HTERT RPE-1 (cell line): ENCODE results near the gene UGT2B11.
"Not testable (repeated sequence)": the region's sequence is repeated elsewhere in the genome, so short reads cannot be mapped to it uniquely, and the experiment has no call there.

Experiments used
- in situ Hi-C: fragments of 300-500 bp; cut with MboI; formaldehyde crosslinking; loops from 4 replicates; pipeline ENCODE4 v1.14.3; 2020; ENCODE audit warnings: low sequenced_read_pairs

Gene UGT2B11

DNA sequence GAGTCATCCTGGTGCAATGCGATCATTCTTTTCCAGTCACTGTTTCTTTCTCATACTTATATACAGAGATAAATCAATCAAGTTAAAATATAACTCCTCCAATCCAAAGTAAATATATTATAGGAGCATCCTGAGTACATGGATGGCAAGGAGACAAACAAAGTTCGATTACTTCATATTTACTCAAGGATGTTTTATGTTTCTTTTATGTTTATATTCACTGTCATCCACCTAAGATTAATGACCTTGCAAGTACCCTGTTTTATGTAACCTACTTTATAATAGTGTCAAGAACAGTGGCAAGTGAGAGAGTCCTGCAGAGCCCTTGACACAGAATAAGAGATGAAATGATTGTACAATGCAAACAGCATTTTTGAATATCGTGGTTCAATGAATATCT is at the start of gene UGT2B11:
Gene UGT2B11, minus strand, starts transcription at position 33 of the 400 bp plus-strand sequence. Its CDS starts 26 bp downstream, at position 7.
- in situ Hi-C loops: no loop called here

GRCh38 chr4:69253147-69253772 is 38.7 kb upstream of the UGT2B11 start:
- in situ Hi-C loops: not testable (repeated sequence)

GRCh38 chr4:69250884-69251283 is 36.3 kb upstream of the UGT2B11 start:
- in situ Hi-C loops: not testable (repeated sequence)

GRCh38 chr4:69242562-69243240 is 28.2 kb upstream of the UGT2B11 start:
- in situ Hi-C loops: not testable (repeated sequence)

GRCh38 chr4:69241746-69242145 is 27.2 kb upstream of the UGT2B11 start:
- in situ Hi-C loops: not testable (repeated sequence)

- in situ Hi-C loops: not testable (repeated sequence)
These were observed 26.2 kb upstream of the UGT2B11 start for GRCh38 chr4:69240787-69241186.

DNA sequence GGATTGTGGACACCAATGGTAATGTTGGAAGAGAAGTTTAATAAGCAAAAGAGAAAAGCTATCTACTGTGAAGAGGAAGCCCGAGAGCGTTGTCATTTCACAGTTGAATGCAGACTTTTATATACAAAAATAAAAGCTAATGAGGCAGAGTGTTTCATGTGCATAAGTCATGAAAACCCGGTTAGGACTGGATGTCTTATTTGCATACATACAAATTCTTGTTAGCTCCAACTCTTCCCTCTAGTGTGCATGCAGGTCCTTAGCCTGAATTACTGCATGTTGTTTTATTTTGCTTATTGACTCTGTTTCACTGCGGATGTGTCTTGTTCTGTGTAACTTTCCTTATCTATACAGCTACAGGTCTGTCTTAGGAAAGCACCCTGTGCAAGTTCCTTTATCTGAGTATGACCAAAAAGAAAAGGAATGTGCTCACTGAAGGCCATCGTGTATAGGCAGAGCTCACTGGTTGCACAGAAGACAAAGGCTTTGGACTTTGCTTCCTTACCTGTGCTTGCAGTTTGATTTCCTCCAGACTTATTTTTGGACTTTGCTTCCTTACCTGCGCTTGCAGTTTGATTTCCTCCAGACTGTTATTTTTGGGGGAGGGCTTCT is 25.1 kb upstream of the UGT2B11 start:
- in situ Hi-C loops: no loop called here

GRCh38 chr4:69239092-69239491 is 24.5 kb upstream of the UGT2B11 start:
- in situ Hi-C loops: no loop called here

DNA sequence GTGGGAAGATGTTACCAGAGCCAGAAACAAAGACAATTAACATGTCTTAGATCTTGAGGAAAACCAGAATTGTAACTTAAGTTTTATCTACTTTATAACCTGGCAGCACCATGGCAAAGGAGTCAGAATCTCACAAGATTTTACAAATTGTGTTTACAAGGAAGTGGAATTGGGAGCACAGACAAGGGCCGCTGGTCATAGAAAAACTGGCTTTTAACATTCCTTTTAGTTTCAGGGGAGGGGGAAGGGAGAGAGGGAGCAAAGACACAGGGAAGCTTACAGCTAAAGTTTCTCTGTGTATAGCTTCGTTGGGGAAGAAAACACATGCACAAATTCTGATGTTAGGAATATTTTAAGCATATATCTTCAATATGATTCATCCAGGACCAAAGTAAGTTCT is 10.3 kb upstream of the UGT2B11 start:
- in situ Hi-C loops: no loop called here

DNA sequence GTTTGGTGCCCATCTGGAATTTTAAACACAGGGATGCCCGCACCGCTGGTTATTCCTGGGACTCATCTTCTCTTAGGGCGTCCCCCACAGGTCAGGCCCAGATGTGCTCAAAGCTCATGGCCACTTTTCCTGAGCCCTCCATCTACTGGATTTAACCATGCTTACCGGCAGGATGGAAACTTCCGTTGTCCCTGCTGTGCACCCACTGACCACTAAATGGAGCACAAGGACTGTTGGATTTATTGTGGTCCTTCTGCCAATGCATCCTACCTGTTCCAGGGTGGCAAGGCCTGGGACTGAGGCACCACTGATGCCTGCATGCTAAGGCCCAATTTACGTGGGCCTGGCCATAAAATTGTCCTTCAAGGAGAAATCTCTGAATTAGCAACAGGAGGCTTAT is 8.7 kb upstream of the UGT2B11 start:
- in situ Hi-C loops: not testable (repeated sequence)

DNA sequence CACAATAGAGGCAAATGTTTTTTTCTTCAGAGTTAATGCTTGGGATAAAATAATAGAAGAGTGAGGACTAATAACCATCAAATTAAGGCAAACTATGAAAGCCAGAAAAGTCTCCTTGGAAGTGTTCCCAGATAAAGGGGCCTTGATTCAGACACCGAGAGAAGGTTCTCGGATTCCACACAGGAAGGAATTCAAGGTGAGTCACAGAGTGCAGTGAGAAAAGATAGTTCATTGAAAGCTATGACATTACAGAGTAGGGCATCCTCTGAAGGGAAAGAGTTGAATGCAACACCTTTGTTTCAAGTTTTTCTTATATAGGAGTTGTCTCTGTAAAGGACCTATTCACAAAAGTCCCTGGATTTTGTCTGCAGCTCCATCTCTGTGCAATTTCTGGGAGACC is 3.9 kb upstream of the UGT2B11 start:
- in situ Hi-C loops: not testable (repeated sequence)

DNA sequence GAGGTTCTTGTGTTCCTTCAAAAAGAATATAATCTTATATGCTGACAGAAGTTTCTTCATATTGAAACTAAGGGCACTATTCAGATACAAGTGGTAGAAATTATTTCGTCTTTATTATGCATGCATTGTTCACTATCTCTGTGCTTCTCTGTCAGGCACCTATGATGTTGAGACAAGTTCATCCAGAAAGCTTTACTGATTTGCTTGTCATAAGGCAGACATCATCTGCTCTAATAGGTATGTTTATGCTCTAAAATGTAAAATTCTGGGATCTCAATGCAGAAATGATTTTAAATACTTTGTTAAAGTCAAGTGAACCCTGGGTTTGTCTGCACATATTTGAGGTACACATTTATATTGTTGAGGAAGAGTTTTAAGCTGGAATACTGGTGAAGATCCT is 3.6 kb downstream of the UGT2B11 start:
- in situ Hi-C loops: no loop called here

GRCh38 chr4:69198506-69198905 is 16.0 kb downstream of the UGT2B11 start:
- in situ Hi-C loops: not testable (repeated sequence)

GRCh38 chr4:69196209-69196965 is 18.2 kb downstream of the UGT2B11 start:
- in situ Hi-C loops: no loop called here

GRCh38 chr4:69194166-69194565 is 20.4 kb downstream of the UGT2B11 start:
- in situ Hi-C loops: no loop called here

DNA sequence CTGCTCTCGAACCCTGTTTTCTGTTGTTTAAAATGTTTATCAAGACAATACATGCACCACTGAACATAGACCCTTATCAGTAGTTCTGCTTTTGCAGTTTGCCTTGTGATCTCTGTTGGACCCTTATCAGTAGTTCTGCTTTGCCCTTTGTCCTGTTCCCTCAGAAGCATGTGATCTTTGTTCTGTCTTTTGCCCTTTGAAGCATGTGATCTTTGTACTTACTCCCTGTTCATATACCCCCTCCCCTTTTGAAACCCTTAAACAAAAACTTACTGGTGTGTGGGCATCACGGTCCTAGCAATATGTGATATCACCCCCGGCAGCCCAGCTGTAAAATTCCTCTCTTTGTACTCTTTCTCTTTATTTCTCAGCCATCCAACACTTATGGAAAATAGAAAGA is 22.6 kb downstream of the UGT2B11 start:
- in situ Hi-C loops: not testable (repeated sequence)

- in situ Hi-C loops: not testable (repeated sequence)
These were observed 23.9 kb downstream of the UGT2B11 start for GRCh38 chr4:69190621-69191020.

GRCh38 chr4:69181519-69182169 is 32.9 kb downstream of the UGT2B11 start:
- in situ Hi-C loops: not testable (repeated sequence)

GRCh38 chr4:69179817-69180216 is 34.7 kb downstream of the UGT2B11 start:
- in situ Hi-C loops: not testable (repeated sequence)

- in situ Hi-C loops: not testable (repeated sequence)
These were observed 35.8 kb downstream of the UGT2B11 start for GRCh38 chr4:69178751-69179205.
